Measurements from ENCODE around the gene ATP8B2. TPM values are rescaled to one million over a fixed set of nuclear protein-coding genes. Genes with fewer than 3 reads are reported as not detected.
"Not testable (repeated sequence)": the region's sequence is repeated elsewhere in the genome, so short reads cannot be mapped to it uniquely, and the experiment has no call there.

Gene ATP8B2
- total RNA-seq, 1 experiment from 2014 or later, result 27.1 TPM

DNA sequence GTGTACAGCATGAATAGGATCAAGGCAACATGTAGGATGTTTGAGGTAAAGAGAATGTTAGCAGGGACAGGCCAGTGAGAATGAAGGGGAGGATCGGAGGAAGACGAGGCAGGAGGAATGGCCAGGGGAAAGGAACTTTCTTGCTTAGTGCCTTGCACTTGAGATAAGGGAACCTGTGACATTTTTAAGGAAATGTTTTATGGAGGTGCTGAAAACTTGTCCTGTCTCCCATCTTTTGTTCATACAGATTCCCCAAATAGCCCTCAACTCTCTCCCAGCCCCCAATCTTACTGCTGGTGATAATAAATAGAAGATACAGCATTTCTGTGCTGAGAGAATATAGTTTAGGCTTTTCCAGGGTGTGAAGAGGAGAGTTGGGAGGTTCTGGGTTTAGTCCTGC is 13.6 kb downstream of the ATP8B2 start:
- intact Hi-C loops (cut with micrococcal nuclease), result no loop called here
- DNase-seq (ENCODE audit: unreplicated experiment), result no peak
- TF ChIP-seq, protein P1, sequence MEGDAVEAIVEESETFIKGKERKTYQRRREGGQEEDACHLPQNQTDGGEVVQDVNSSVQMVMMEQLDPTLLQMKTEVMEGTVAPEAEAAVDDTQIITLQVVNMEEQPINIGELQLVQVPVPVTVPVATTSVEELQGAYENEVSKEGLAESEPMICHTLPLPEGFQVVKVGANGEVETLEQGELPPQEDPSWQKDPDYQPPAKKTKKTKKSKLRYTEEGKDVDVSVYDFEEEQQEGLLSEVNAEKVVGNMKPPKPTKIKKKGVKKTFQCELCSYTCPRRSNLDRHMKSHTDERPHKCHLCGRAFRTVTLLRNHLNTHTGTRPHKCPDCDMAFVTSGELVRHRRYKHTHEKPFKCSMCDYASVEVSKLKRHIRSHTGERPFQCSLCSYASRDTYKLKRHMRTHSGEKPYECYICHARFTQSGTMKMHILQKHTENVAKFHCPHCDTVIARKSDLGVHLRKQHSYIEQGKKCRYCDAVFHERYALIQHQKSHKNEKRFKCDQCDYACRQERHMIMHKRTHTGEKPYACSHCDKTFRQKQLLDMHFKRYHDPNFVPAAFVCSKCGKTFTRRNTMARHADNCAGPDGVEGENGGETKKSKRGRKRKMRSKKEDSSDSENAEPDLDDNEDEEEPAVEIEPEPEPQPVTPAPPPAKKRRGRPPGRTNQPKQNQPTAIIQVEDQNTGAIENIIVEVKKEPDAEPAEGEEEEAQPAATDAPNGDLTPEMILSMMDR (IDR thresholded peaks at IDR 0.05; ENCODE audit: unreplicated experiment), result no peak
- no peaks in the 10 kb centered on the region for H3K9me3 Mint-ChIP-seq (ENCODE audit: unreplicated experiment)
- H3K27me3 Mint-ChIP-seq (ENCODE audit: insufficient read depth, unreplicated experiment), result no peaks in the 10 kb centered on the region
- POLR2A ChIA-PET, result interaction anchor here (0.7 to 0.9 kb wide), 2 partner anchors 8 to 62 kb away, joined by 3 read pairs; no protein-coding TSS in a partner anchor
- H3K27ac Mint-ChIP-seq (ENCODE audit: low read depth, unreplicated experiment), result no peak overlapping the region
- H3K4me3 Mint-ChIP-seq (ENCODE audit: unreplicated experiment), result no peak overlapping the region
- CTCF ChIA-PET, result interaction anchor here (0.6 to 1.4 kb wide), 3 partner anchors 13 to 55 kb away, joined by 4 to 7 read pairs (median 6); partner anchors contain the start of gene ATP8B2
- peaks cover 11% of the 10 kb centered on the region for H3K4me1 Mint-ChIP-seq (ENCODE audit: insufficient read depth, unreplicated experiment)
- no TSS peak for BruUV-seq (replicated peaks)
- H3K36me3 Mint-ChIP-seq (ENCODE audit: insufficient read depth, unreplicated experiment), result peaks cover 71% of the 10 kb centered on the region

DNA sequence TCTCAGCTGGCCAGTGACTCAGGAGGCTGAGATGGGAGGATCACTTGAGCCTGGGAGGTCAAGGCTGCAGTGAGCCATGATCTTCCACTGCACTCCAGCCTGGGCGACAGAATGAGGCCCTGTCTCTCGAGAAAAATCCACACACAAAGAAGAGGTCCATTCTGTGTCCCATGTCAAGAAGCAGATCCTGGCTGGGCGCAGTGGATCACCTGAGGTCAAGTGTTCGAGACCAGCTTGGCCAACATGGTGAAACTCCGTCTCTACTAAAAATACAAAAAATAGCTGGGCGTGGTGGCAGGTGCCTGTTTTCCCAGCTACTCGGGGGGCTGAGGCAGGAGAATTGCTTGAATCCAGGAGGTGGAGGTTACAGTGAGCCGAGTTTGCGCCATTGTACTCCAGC is 16.0 kb downstream of the ATP8B2 start:
- H3K4me3 Mint-ChIP-seq (ENCODE audit: unreplicated experiment); H3K9me3 Mint-ChIP-seq (ENCODE audit: unreplicated experiment); DNase-seq (ENCODE audit: unreplicated experiment); H3K27me3 Mint-ChIP-seq (ENCODE audit: insufficient read depth, unreplicated experiment); H3K4me1 Mint-ChIP-seq (ENCODE audit: insufficient read depth, unreplicated experiment); H3K27ac Mint-ChIP-seq (ENCODE audit: low read depth, unreplicated experiment); intact Hi-C loops (cut with micrococcal nuclease); BruUV-seq (replicated peaks): not testable (repeated sequence)
- H3K36me3 Mint-ChIP-seq (ENCODE audit: insufficient read depth, unreplicated experiment), result peaks cover 56% of the 10 kb centered on the region
- POLR2A ChIA-PET, result interaction anchor here (0.6 to 1.0 kb wide), 4 partner anchors 20 to 194 kb away, joined by 3 read pairs; no protein-coding TSS in a partner anchor
- CTCF ChIA-PET, result interaction anchor here (0.6 to 0.7 kb wide), 3 partner anchors 13 to 203 kb away, joined by 3 read pairs; no protein-coding TSS in a partner anchor

DNA sequence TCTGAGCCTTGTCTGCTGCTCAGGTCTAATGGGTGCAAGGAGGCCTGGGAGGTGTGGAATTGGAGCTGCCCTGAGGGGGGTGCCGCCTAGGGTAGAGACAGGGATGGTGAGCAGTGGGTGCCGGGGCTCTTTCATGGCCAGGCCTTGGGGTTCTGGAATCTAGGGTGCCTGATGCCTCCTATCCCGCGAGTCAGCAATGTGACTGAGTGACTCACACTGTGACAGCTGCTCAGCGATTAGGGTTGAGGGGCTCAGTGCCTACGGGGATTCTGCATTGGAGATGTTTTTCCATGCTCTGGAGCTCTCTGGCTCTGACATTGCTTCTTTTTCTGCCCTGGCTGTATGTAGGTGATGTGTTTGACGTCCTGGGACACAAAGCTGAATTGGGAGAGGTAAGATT is 16.8 kb downstream of the ATP8B2 start:
- H3K27ac Mint-ChIP-seq (ENCODE audit: low read depth, unreplicated experiment), result no peak overlapping the region
- intact Hi-C loops (cut with micrococcal nuclease), result no loop called here

DNA sequence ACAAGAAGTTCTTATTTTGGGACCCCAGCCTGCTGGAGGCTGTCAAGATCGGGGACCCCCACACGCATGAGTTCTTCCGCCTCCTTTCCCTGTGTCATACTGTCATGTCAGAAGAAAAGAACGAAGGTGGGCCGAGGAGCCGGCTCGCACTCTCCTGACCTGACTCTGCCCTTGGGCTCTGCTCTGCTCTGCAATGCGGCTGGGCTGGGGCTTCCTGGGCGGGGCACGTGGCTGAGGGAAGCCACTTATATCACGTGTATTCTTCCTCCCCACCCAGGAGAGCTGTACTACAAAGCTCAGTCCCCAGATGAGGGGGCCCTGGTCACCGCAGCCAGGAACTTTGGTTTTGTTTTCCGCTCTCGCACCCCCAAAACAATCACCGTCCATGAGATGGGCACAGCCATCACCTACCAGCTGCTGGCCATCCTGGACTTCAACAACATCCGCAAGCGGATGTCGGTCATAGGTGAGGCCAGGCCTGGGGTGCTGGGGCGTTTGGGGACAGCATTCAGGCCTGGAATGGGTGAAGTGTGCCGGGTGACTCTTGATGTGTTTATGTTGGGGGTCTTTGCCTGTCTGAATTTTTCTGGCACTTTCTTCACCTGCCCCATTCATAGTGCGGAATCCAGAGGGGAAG is 17.6 kb downstream of the ATP8B2 start:
- H3K27ac Mint-ChIP-seq (ENCODE audit: low read depth, unreplicated experiment), result no peak overlapping the region
- TF ChIP-seq, protein P1 (IDR thresholded peaks at IDR 0.05; ENCODE audit: unreplicated experiment), result no peak
- H3K36me3 Mint-ChIP-seq (ENCODE audit: insufficient read depth, unreplicated experiment), result peaks cover 51% of the 10 kb centered on the region
- no peak overlapping the region for H3K4me3 Mint-ChIP-seq (ENCODE audit: unreplicated experiment)
- intact Hi-C loops (cut with micrococcal nuclease), result no loop called here
- no peaks in the 10 kb centered on the region for H3K9me3 Mint-ChIP-seq (ENCODE audit: unreplicated experiment)
- DNase-seq (ENCODE audit: unreplicated experiment), result no peak
- peaks cover 6% of the 10 kb centered on the region for H3K4me1 Mint-ChIP-seq (ENCODE audit: insufficient read depth, unreplicated experiment)
- CTCF ChIA-PET, result interaction anchor here (0.5 to 5.4 kb wide), 3 partner anchors 8 to 536 kb away, joined by 3 to 63 read pairs (median 4); no protein-coding TSS in a partner anchor
- POLR2A ChIA-PET, result no interaction called here
- H3K27me3 Mint-ChIP-seq (ENCODE audit: insufficient read depth, unreplicated experiment), result no peaks in the 10 kb centered on the region
- no TSS peak for BruUV-seq (replicated peaks)

More for the DNA sequence above, 16.8 kb downstream of the ATP8B2 start:
- Mint-ChIP-seq H3K4me1 (ENCODE audit: insufficient read depth, unreplicated experiment) (peaks cover 6% of the 10 kb centered on the region), H3K4me3 (ENCODE audit: unreplicated experiment) (no peak overlapping the region), H3K9me3 (ENCODE audit: unreplicated experiment) (no peaks in the 10 kb centered on the region), H3K36me3 (ENCODE audit: insufficient read depth, unreplicated experiment) (peaks cover 52% of the 10 kb centered on the region), H3K27me3 (ENCODE audit: insufficient read depth, unreplicated experiment) (no peaks in the 10 kb centered on the region)
- no TSS peak for BruUV-seq (replicated peaks)
- POLR2A ChIA-PET, result interaction anchor here (0.7 to 1.0 kb wide), 2 partner anchors 19 to 96 kb away, joined by 3 read pairs; no protein-coding TSS in a partner anchor
- CTCF ChIA-PET, result interaction anchor here (0.6 to 0.7 kb wide), 3 partner anchors 8 to 203 kb away, joined by 3 to 4 read pairs (median 3); no protein-coding TSS in a partner anchor
- TF ChIP-seq, protein P1 (IDR thresholded peaks at IDR 0.05; ENCODE audit: unreplicated experiment), result no peak
- no peak for DNase-seq (ENCODE audit: unreplicated experiment)

All from MCF 10A (cell line).